ENCODE results near the gene PLEKHO2.

- TF ChIP-seq CTCF (IDR thresholded peaks at IDR 0.05; ENCODE audit: low read depth, low read length) (no peak), EZH2phosphoT487 (IDR thresholded peaks at IDR 0.05; ENCODE audit: low read depth) (no peak)
These were observed 603 bp downstream of the PLEKHO2 start for GRCh38 chr15:64842096-64842939.
